IMR-90 (cell line): Measurements from ENCODE around the gene DPAGT1.

Experiments
- POLR2A ChIP-seq: IDR thresholded peaks from 2 replicates; pipeline ENCODE4 v1.6.1; 2012; ENCODE audit warnings: mild to moderate bottlenecking, low read depth, low read length
- TF ChIP-seq, protein P1 (sequence below): conservative IDR thresholded peaks from 2 replicates; pipeline ENCODE4 v1.5.1; 2012; ENCODE audit warnings: mild to moderate bottlenecking, low read depth, low read length, improper control_type of control experiment

DNA sequence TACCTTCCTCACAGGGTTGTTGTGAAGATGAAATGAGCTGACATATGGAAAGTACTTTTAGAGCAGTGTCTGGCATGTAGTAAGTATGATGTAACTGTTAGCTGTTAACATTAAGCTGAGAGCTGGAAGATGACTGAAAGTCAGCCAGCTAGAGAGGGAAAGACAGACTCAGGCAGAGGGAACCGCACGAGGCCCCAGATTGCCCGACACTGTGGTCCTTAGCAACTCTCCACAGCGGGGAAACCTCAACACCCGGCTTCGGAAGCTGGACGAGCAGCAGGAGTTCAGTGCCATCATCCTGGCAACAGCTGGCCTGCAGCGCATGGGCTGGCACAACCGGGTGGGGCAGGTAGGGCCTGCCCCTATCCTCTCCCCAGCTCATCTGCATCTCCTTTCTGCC is 10.5 kb downstream of the DPAGT1 start:
- no peak for TF ChIP-seq POLR2A
- TF ChIP-seq, protein P1, sequence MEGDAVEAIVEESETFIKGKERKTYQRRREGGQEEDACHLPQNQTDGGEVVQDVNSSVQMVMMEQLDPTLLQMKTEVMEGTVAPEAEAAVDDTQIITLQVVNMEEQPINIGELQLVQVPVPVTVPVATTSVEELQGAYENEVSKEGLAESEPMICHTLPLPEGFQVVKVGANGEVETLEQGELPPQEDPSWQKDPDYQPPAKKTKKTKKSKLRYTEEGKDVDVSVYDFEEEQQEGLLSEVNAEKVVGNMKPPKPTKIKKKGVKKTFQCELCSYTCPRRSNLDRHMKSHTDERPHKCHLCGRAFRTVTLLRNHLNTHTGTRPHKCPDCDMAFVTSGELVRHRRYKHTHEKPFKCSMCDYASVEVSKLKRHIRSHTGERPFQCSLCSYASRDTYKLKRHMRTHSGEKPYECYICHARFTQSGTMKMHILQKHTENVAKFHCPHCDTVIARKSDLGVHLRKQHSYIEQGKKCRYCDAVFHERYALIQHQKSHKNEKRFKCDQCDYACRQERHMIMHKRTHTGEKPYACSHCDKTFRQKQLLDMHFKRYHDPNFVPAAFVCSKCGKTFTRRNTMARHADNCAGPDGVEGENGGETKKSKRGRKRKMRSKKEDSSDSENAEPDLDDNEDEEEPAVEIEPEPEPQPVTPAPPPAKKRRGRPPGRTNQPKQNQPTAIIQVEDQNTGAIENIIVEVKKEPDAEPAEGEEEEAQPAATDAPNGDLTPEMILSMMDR, result no peak
